A549 (cell line): ENCODE measurements around the gene KREMEN1.

Source experiments
- POLR2A ChIP-seq: IDR thresholded peaks from 2 replicates; pipeline ENCODE4 v1.6.1; 2012; ENCODE audit warnings: mild to moderate bottlenecking, low read length
- TF ChIP-seq, protein P1 (sequence below): fragments of >200 bp; sonication (Bioruptor Twin); formaldehyde crosslinking; IDR thresholded peaks from 3 replicates; pipeline ENCODE4 v1.5.1; 2016
- TF ChIP-seq, protein P2 (sequence below): IDR thresholded peaks from 2 replicates; pipeline ENCODE4 v1.6.1; 2012
- TF ChIP-seq, protein P3 (sequence below): fragments of 450-650 bp; IDR thresholded peaks from 2 replicates; pipeline ENCODE4 v1.6.1; 2014; ENCODE audit warnings: antibody characterized with exemption
- TF ChIP-seq, protein P4 (sequence below): fragments of 150-350 bp; IDR thresholded peaks from 2 replicates; pipeline ENCODE4 v1.6.1; 2014; ENCODE audit warnings: low read depth, mild to moderate bottlenecking, low read length

DNA sequence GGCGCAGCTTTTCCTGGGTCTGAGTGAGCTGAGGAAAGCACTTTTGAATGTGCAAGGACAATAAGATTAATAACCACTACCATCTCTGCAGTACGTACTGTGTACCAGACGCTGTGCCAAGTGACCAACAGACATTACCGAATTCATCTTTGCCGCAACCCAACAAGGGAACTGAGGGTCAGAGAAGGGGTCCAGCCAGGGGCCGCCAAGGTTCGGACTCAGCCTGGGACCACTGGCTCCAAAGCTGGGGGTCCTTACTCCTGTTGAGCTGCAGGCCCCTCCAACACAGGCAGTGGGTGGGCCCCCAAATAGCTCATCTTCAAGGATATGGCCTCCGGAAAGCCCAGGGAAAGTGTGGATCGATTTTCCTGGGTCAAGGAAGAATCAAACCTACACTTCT, 77.9 kb downstream of the KREMEN1 start:
- TF ChIP-seq, protein P1, sequence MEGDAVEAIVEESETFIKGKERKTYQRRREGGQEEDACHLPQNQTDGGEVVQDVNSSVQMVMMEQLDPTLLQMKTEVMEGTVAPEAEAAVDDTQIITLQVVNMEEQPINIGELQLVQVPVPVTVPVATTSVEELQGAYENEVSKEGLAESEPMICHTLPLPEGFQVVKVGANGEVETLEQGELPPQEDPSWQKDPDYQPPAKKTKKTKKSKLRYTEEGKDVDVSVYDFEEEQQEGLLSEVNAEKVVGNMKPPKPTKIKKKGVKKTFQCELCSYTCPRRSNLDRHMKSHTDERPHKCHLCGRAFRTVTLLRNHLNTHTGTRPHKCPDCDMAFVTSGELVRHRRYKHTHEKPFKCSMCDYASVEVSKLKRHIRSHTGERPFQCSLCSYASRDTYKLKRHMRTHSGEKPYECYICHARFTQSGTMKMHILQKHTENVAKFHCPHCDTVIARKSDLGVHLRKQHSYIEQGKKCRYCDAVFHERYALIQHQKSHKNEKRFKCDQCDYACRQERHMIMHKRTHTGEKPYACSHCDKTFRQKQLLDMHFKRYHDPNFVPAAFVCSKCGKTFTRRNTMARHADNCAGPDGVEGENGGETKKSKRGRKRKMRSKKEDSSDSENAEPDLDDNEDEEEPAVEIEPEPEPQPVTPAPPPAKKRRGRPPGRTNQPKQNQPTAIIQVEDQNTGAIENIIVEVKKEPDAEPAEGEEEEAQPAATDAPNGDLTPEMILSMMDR: no peak
- TF ChIP-seq, protein P2, sequence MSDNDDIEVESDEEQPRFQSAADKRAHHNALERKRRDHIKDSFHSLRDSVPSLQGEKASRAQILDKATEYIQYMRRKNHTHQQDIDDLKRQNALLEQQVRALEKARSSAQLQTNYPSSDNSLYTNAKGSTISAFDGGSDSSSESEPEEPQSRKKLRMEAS: no peak
- no peak for TF ChIP-seq POLR2A
- TF ChIP-seq, protein P3, sequence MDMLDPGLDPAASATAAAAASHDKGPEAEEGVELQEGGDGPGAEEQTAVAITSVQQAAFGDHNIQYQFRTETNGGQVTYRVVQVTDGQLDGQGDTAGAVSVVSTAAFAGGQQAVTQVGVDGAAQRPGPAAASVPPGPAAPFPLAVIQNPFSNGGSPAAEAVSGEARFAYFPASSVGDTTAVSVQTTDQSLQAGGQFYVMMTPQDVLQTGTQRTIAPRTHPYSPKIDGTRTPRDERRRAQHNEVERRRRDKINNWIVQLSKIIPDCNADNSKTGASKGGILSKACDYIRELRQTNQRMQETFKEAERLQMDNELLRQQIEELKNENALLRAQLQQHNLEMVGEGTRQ: no peak
- TF ChIP-seq, protein P4, sequence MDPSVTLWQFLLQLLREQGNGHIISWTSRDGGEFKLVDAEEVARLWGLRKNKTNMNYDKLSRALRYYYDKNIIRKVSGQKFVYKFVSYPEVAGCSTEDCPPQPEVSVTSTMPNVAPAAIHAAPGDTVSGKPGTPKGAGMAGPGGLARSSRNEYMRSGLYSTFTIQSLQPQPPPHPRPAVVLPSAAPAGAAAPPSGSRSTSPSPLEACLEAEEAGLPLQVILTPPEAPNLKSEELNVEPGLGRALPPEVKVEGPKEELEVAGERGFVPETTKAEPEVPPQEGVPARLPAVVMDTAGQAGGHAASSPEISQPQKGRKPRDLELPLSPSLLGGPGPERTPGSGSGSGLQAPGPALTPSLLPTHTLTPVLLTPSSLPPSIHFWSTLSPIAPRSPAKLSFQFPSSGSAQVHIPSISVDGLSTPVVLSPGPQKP: no peak
